GM21529 (cell line): ENCODE results near the gene FN3KRP.
"Not testable (repeated sequence)": the region's sequence is repeated elsewhere in the genome, so short reads cannot be mapped to it uniquely, and the experiment has no call there.

Experiments
- ATAC-seq: cut with Tn5 transposase; IDR thresholded peaks from one replicate; pipeline ENCODE4 v1.9.1; 2021; ENCODE audit not compliant: unreplicated experiment

FN3KRP gene

DNA sequence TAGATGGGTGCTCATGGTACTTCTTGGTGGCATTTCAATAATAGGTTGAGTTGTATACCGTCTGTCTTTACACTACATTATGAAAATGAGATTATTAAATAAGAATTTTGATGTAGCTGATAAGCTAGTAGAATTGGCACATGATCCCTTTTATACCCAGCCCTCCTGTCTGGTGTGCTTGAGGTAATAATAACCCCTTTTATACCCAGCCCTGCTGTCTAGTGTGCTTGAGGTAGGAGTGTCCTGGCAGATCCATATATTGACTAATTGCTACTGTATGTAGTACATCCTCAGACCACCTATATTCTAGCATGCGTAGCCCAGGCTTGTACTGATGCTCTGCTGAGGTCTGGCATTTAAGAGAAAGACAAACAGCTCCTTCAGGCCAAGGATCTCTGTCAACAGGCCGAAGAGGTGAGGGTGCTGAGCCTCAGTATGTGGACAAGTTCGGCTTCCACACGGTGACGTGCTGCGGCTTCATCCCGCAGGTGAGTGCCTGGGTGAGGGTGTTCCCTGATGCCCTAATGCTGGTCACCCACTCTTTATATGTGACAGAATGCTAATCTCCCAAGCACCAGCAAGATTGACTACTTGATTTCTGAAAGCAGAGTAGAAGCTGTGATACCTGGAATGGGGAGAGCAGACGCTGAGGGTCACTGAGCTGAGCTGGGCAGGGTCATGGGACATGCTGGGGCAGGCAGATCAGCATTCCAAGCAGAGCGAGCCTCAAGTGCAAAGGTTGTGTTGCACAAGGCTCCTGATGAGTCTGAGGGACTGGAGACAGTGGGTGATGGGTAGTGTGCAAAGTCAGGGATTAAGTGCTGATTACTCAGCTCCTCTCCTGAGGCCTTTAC lies 24.6 kb downstream of the FN3KRP start:
- ATAC-seq, result no peak

GRCh38 chr17:82743344-82744219 lies 27.1 kb downstream of the FN3KRP start:
- no peak for ATAC-seq

DNA sequence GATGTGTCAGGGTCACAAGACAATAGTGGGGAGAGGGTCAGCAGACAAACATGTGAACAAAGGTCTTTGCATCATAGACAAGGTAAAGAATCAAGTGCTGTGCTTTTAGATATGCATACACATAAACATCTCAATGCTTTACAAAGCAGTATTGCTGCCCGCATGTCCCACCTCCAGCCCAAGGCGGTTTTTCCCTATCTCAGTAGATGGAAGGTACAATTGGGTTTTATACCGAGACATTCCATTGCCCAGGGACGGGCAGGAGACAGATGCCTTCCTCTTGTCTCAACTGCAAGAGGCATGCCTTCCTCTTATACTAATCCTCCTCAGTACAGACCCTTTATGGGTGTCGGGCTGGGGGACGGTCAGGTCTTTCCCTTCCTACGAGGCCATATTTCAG lies 28.2 kb downstream of the FN3KRP start:
- ATAC-seq, result not testable (repeated sequence)

- no peak for ATAC-seq
These were observed 29.0 kb downstream of the FN3KRP start for GRCh38 chr17:82745524-82745923.

DNA sequence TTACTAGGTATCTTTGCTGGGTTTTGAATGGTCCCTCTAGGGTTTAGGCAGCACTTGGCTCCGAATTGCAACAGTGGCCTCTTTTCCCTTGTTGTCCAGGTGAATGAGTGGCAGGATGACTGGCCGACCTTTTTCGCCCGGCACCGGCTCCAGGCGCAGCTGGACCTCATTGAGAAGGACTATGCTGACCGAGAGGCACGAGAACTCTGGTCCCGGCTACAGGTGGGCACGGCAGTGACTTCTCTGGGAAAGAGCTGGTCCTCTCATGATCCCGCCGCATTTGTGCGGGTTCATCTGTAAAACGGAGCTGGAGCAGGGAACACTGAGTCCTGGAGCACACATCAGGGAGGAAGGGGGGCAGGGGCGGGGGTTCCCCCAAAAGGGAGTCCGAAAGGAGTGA lies 32.2 kb downstream of the FN3KRP start:
- ATAC-seq, result no peak

DNA sequence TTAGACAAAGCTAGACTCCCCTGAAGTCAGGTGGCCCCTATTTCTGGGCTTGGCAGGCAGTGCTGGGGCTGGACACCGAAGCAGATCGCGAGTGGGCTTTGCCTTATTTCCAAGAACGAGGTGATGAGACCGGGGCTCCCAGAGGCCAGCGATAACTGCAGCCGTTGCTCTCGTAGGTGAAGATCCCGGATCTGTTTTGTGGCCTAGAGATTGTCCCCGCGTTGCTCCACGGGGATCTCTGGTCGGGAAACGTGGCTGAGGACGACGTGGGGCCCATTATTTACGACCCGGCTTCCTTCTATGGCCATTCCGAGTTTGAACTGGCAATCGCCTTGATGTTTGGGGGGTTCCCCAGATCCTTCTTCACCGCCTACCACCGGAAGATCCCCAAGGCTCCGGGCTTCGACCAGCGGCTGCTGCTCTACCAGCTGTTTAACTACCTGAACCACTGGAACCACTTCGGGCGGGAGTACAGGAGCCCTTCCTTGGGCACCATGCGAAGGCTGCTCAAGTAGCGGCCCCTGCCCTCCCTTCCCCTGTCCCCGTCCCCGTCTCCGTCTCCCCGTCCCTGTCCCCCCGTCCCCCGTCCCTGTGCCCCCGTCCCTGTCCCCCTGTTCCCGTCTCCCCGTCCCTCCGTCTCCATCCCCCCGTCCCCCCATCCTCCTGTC lies 33.9 kb downstream of the FN3KRP start:
- ATAC-seq, result no peak

GRCh38 chr17:82751171-82751570 lies 34.7 kb downstream of the FN3KRP start:
- peak; percentile 30 for ATAC-seq

DNA sequence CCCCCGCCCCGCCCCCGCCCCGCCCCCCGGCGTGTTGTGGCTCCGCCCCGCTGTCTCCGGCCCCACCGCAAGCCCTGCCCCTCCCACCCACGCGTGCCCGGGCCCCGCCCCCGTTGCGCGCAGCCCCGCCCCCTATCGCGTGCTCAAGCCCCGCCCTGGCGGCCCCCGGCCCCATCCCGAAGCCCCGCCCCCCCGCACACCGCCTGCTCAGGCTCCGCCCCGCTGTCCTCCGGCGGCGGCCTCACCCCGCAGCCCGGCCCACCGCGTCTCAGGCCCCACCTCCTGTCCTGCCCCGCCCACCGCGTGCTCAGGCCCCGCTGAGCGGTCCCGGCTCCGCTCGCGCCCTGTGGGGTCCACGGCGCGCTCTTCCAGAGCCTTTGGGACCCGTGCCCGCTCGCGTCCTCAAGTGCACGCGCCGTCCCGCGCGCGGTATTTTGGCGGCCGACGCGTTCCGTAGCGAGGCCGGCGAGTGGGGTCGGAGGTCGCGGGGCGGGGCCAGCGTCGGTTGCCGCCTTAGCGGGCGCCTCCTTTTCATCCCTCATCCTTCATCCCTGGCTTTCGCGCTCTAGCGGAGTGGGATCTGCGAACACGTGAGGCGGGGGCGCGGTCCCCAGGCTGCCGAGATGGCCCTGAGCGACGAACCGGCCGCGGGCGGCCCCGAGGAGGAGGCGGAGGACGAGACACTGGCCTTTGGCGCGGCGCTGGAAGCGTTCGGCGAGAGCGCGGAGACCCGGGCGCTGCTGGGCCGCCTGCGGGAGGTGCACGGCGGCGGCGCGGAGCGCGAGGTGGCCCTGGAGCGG lies 35.3 kb downstream of the FN3KRP start, which contains the start of gene TBCD:
Gene TBCD (plus strand): TSS at position 495 of the 800 bp plus-strand sequence. CDS start 129 bp downstream, at position 624.
- peak; percentile 73 for ATAC-seq

GRCh38 chr17:82752371-82753200 lies 36.1 kb downstream of the FN3KRP start:
- ATAC-seq, result no peak

- ATAC-seq, result no peak
These were observed 36.6 kb downstream of the FN3KRP start for GRCh38 chr17:82753201-82753464.

GRCh38 chr17:82754297-82755208 lies 38.0 kb downstream of the FN3KRP start:
- no peak for ATAC-seq

- no peak for ATAC-seq
These were observed 39.7 kb downstream of the FN3KRP start for GRCh38 chr17:82756166-82756565.

DNA sequence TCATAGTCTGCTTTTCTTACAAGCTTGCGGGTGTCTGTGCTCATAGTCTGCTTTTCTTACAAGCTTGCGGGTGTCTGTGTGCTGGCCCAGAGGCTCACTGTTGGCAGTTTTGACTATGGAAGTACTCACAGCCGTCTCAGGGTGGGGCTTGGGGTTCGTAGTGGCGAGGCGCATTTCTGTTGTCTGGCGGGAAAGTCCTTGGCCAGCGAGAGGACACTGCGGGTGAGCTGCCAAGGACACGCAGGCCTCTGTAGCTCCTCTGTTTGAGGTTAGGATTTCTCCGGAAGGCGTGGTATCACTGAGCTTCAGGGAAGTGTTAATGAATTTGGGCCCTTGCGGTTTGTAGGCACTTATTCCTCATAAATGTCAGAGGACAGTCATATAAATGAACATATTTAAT lies 48.9 kb downstream of the FN3KRP start:
- ATAC-seq, result no peak

DNA sequence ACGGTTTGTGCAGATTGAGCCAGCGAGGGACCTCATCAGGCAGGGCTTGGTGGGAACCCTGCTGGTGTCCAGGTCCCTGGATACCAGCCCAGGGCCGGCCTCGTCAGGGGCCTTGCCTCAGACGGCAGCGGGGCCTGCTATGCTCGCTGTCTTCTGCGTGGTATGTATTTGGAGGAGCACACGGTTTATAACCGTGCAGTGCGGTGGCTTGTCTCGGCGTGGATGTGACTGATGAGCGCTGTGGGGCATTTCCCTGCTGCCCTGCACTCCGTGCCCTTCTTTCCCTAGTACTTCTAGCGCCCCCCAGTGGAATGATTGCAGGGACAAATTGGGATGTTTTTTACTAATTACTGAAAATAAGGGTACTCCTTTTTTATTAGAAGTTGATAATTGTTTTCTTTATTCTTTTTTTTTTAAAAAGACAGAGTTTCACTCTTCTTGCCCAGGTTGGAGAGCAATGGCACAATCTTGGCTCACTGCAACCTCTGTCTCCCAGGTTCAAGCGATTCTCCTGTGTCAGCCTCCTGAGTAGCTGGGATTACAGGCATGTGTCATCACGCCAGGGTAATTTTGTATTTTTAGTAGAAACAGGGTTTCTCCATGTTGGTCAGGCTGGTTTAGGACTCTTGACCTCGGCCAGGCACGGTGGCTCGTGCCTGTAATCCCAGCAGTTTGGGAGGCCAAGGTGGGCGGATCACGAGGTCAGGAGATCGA lies 50.7 kb downstream of the FN3KRP start:
- no peak for ATAC-seq

DNA sequence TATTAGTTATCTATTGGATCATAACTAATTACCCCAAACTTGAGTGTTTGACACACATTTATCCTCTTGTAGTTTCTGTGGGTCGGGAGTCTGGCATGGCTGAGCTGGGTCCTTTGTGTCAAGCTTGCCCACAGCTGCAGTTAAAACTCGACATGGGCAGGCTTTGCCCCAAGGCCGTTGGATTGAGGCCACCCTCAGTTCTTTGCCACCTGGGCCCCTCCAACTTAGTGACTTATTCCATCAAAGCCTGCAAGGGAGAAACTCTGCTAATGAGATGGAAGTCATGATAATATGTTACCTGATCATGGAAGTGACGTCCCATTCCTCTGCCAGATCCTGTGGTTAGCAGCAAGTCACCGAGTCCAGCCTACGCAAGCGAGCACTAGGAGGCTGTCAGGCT lies 52.5 kb downstream of the FN3KRP start:
- no peak for ATAC-seq

- no peak for ATAC-seq
These were observed 55.5 kb downstream of the FN3KRP start for GRCh38 chr17:82772026-82772425.

DNA sequence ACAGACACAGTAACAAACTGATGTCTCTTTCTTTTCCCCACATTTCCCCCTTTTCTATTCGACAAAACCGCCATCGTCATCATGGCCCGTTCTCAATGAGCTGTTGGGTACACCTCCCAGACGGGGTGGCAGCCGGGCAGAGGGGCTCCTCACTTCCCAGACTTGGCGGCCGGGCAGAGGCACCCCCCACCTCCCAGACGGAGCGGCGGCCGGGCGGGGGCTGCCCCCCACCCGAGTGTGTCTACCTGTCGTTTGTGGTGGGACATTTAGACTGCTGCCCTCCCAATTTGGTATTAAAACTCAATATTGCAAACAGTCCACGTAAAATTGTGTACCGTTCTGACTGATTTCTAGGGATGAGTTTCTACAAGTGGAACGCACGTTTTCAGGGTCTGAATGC lies 58.0 kb downstream of the FN3KRP start:
- not testable (repeated sequence) for ATAC-seq
